Progenitor cell of endocrine pancreas (in vitro differentiated cells): ENCODE data around the gene MAML2. TPM values are rescaled to one million over a fixed set of nuclear protein-coding genes. Genes with fewer than 3 reads are reported as not detected.

Experiments
- DNase-seq: peaks from one replicate; pipeline ENCODE4 v3.0.0; 2021; ENCODE audit warnings: low spot score; ENCODE audit not compliant: unreplicated experiment
- H3K27ac Mint-ChIP-seq: 2 replicates; pipeline ENCODE4 v1.8.0; 2021; ENCODE audit warnings: mild to moderate bottlenecking, moderate library complexity, mixed read lengths
- H3K27me3 Mint-ChIP-seq: 2 replicates; pipeline ENCODE4 v1.8.0; 2021; ENCODE audit warnings: mixed read lengths
- H3K36me3 Mint-ChIP-seq: 2 replicates; pipeline ENCODE4 v1.8.0; 2022; ENCODE audit warnings: mixed read lengths; ENCODE audit not compliant: insufficient read depth
- H3K4me1 Mint-ChIP-seq: 2 replicates; pipeline ENCODE4 v1.8.0; 2021; ENCODE audit warnings: low read depth, mixed read lengths
- H3K4me3 Mint-ChIP-seq: 2 replicates; pipeline ENCODE4 v1.8.0; 2021; ENCODE audit warnings: low read depth, mild to moderate bottlenecking, moderate library complexity, mixed read lengths
- H3K9me3 Mint-ChIP-seq: 2 replicates; pipeline ENCODE4 v1.8.0; 2021; ENCODE audit warnings: low read depth, mixed read lengths
- CTCF ChIP-seq: fragments of 200-600 bp; sonication (generic); IDR thresholded peaks from one replicate; pipeline ENCODE4 v1.5.0; 2021; ENCODE audit warnings: antibody characterized with exemption, mild to moderate bottlenecking; ENCODE audit not compliant: unreplicated experiment
- total RNA-seq: library from RNA; stranded (reverse); gene quantifications from 2 replicates; pipeline ENCODE4 v1.2.1, GENCODE V29; 2021

The MAML2 gene
- total RNA-seq, 1 donor from 2014 or later, result 17.6 TPM

DNA sequence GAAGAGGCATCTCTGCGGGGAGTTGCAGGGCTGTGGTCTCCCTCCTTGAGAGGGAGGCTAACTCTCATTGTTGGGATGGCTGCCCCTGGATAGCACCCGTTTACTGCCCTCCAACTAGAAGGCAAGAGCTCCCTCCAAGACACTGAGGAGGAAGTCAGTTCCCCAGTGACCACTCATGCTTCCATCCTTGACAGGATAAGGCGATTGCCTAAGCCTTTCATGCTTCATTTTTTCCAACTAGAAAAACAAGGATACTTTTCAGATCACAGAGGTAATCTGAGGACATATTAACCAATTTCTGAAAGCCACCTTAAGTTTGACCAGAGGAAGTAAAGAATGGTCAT, 186.6 kb downstream of the MAML2 start:
- H3K4me3 Mint-ChIP-seq, result no peak overlapping the region
- H3K36me3 Mint-ChIP-seq, result no peaks in the 10 kb centered on the region
- no peaks in the 10 kb centered on the region for H3K9me3 Mint-ChIP-seq
- peak overlapping the region; percentile 34 for H3K27ac Mint-ChIP-seq
- H3K27me3 Mint-ChIP-seq, result no peaks in the 10 kb centered on the region
- DNase-seq, result no peak
- peaks cover 20% of the 10 kb centered on the region for H3K4me1 Mint-ChIP-seq
- TF ChIP-seq CTCF, result no peak

DNA sequence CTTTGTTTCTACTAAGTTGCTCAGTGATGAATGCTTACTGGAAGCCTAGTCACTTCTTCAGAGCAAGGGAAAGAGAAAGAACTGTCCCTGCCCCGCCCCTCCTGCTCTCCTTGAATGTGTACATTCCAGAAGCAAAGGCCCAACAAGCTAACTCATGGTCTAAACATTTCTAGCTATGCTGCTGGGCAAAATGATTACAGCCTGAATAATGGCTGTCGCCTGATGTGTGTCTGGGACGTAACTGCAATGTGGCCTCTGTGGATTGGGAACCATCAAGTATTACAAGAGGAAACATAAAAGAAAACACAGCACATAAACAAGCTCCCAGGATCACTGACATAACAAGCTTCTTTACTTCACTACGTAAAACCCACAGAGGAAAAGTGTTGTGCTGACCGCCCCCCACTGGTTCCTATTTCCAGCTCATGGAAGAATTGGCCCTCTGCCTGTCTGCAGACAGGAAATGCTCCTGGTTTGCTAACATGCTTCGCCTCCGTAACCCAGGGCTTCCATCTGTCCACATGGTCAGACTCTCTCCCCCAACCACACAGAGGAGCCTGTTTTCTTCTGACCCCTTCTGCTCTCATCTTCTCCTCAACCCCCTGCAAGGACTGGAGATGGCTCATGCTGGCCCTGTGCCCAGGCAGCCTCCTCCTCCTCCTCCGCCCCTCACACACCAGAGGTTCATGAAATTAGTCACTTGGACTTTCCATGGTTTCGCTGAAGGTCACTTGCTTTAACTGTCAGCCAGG, 187.2 kb downstream of the MAML2 start:
- Mint-ChIP-seq H3K27me3 (no peaks in the 10 kb centered on the region), H3K27ac (peak overlapping the region; percentile 34), H3K4me3 (no peak overlapping the region), H3K36me3 (no peaks in the 10 kb centered on the region), H3K9me3 (no peaks in the 10 kb centered on the region), H3K4me1 (peaks cover 15% of the 10 kb centered on the region)
- TF ChIP-seq CTCF, result no peak
- DNase-seq, result no peak

- TF ChIP-seq CTCF, result no peak
- Mint-ChIP-seq H3K36me3 (no peaks in the 10 kb centered on the region), H3K9me3 (no peaks in the 10 kb centered on the region), H3K4me1 (peaks cover 11% of the 10 kb centered on the region), H3K27ac (no peak overlapping the region), H3K27me3 (no peaks in the 10 kb centered on the region), H3K4me3 (no peak overlapping the region)
- no peak for DNase-seq
These were observed 188.0 kb downstream of the MAML2 start for GRCh38 chr11:96154802-96155520.

- TF ChIP-seq CTCF, result no peak
- Mint-ChIP-seq H3K4me1 (peaks cover 15% of the 10 kb centered on the region), H3K9me3 (no peaks in the 10 kb centered on the region), H3K4me3 (no peak overlapping the region), H3K27me3 (no peaks in the 10 kb centered on the region), H3K36me3 (no peaks in the 10 kb centered on the region), H3K27ac (peak overlapping the region; percentile 25)
- no peak for DNase-seq
These were observed 190.4 kb downstream of the MAML2 start for GRCh38 chr11:96152623-96153022.

GRCh38 chr11:96151501-96151900, 191.5 kb downstream of the MAML2 start:
- peaks cover 15% of the 10 kb centered on the region for H3K4me1 Mint-ChIP-seq
- no peaks in the 10 kb centered on the region for H3K36me3 Mint-ChIP-seq
- TF ChIP-seq CTCF, result no peak
- no peak for DNase-seq
- no peak overlapping the region for H3K4me3 Mint-ChIP-seq
- H3K27me3 Mint-ChIP-seq, result no peaks in the 10 kb centered on the region
- no peak overlapping the region for H3K27ac Mint-ChIP-seq
- no peaks in the 10 kb centered on the region for H3K9me3 Mint-ChIP-seq
